ENCODE measurements around the gene CRYBB3.
"Not testable (repeated sequence)": the region's sequence is repeated elsewhere in the genome, so short reads cannot be mapped to it uniquely, and the experiment has no call there.

CRYBB3 gene

DNA sequence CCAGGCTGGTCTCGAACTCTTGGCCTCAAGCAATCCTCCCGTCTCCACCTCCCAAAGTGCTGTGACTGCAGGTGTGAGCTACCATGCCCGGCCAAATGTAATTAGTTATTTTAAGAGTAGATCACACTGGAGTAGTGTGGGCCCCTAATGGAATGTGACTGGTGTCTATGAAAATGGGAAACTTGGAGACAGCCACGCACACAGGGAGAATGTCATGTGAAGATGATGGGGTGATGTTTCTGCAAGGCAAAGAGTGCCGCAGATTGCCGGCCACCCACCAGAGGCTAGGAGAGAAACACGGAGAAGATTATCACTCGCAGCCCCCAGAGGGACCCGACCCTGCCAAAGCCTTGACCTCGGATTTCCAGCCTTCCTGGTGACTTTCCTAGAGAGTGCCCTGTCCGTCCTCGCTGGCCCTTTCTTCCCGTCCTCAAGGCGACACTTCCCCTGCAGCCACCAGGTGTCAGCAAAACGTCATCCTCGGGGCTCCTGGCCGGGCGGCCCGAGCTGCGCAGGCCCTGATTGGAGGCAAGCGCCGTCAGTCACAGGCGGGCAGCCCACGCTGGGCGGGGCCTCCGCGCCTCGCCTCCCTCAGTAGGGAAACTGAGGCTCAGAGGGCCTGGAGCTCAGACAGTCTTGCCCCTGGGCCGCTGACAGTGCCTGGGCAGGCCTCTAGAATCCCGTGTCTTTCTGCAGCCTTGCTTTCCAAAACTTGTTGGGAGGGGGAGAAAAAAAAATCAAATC is 36.1 kb downstream of the CRYBB3 start:
- no peaks in the 10 kb centered on the region for H3K4me1 ChIP-seq (ENCODE audit: control insufficient read depth in 1 of 2, insufficient read depth in 1 of 2, low read depth in 1 of 2, low read length in 1 of 2)
- no peaks in the 10 kb centered on the region for H3K36me3 ChIP-seq
- no peak overlapping the region for H3K27ac ChIP-seq
- peaks cover 38% of the 10 kb centered on the region for H3K27me3 ChIP-seq
- no peak overlapping the region for H3K4me3 ChIP-seq (ENCODE audit: low read depth in 1 of 2, low read length in 1 of 2)
- TF ChIP-seq, protein P1, sequence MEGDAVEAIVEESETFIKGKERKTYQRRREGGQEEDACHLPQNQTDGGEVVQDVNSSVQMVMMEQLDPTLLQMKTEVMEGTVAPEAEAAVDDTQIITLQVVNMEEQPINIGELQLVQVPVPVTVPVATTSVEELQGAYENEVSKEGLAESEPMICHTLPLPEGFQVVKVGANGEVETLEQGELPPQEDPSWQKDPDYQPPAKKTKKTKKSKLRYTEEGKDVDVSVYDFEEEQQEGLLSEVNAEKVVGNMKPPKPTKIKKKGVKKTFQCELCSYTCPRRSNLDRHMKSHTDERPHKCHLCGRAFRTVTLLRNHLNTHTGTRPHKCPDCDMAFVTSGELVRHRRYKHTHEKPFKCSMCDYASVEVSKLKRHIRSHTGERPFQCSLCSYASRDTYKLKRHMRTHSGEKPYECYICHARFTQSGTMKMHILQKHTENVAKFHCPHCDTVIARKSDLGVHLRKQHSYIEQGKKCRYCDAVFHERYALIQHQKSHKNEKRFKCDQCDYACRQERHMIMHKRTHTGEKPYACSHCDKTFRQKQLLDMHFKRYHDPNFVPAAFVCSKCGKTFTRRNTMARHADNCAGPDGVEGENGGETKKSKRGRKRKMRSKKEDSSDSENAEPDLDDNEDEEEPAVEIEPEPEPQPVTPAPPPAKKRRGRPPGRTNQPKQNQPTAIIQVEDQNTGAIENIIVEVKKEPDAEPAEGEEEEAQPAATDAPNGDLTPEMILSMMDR (IDR thresholded peaks at IDR 0.05): no peak
- H3K9me3 ChIP-seq: no peaks in the 10 kb centered on the region

DNA sequence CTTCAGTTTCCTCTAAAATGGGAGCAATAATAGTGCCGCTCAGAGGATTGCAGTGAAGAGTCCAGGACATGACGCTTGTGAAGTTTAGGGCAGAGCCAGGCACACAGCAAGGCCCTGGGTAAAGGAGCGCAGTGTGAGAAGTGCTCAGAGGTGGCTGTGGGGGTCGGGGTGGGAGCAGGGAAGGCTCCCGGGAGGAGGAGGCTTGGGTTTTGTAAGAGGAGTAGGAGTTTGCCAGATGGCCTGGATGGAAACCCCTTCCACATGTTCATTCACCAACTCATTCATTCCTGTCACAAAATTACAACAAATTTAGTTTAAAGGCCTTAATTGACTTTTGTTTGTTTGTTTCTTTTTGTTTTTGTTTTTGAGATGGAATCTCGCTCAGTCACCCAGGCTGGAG is 36.8 kb downstream of the CRYBB3 start:
- peaks cover 42% of the 10 kb centered on the region for H3K27me3 ChIP-seq
- H3K36me3 ChIP-seq: no peaks in the 10 kb centered on the region
- no peak overlapping the region for H3K27ac ChIP-seq
- TF ChIP-seq, protein P1 (IDR thresholded peaks at IDR 0.05): no peak
- no peak overlapping the region for H3K4me3 ChIP-seq (ENCODE audit: low read depth in 1 of 2, low read length in 1 of 2)
- no peaks in the 10 kb centered on the region for H3K9me3 ChIP-seq
- H3K4me1 ChIP-seq (ENCODE audit: control insufficient read depth in 1 of 2, insufficient read depth in 1 of 2, low read depth in 1 of 2, low read length in 1 of 2): no peaks in the 10 kb centered on the region

DNA sequence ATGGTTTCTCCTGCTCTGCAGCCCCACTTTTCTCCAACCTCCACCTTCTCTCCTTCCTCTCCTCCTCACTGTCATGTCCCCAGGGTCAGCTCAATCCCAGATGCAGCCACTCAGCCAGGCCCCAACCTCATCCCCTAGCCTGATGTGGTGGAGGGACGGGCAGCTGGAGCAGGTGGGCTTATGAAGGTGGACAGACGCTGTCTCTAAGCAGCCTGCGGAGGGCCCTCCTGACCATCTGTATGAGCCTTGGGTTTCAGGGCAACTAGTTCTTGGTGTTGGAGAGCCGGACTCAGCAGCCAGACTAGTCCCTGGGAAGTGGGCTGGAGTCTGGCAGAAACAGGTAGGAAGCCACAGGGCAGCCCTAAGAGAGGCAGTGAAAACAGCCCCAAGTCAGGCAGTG is 37.8 kb downstream of the CRYBB3 start:
- Histone ChIP-seq H3K36me3 (no peaks in the 10 kb centered on the region), H3K27ac (no peak overlapping the region), H3K4me1 (ENCODE audit: control insufficient read depth in 1 of 2, insufficient read depth in 1 of 2, low read depth in 1 of 2, low read length in 1 of 2) (no peaks in the 10 kb centered on the region), H3K27me3 (peaks cover 42% of the 10 kb centered on the region), H3K9me3 (no peaks in the 10 kb centered on the region), H3K4me3 (ENCODE audit: low read depth in 1 of 2, low read length in 1 of 2) (no peak overlapping the region)
- TF ChIP-seq, protein P1 (IDR thresholded peaks at IDR 0.05): no peak

DNA sequence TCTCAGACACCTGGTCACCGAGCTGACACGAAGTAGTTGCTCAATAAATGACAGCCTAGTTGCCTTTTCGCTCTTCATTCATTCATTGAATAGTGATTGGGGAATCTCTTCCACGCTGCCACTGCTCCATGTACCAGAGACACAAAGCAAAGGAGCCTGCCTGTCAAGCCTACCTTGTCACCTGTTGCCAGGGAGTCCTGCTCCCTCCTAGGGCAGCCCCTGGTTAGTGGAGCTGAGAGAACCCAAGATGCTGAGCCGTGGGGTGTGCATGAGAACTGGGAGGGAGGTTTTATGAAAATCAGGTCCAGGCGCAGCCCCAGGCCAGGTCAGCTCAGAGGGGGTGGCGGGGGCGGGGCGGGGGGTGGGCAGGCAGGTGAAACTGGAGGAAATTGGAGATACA is 38.4 kb downstream of the CRYBB3 start:
- not testable (repeated sequence) for H3K9me3 ChIP-seq; H3K27ac ChIP-seq; H3K4me3 ChIP-seq (ENCODE audit: low read depth in 1 of 2, low read length in 1 of 2); H3K4me1 ChIP-seq (ENCODE audit: control insufficient read depth in 1 of 2, insufficient read depth in 1 of 2, low read depth in 1 of 2, low read length in 1 of 2); H3K36me3 ChIP-seq
- peaks cover 42% of the 10 kb centered on the region for H3K27me3 ChIP-seq

DNA sequence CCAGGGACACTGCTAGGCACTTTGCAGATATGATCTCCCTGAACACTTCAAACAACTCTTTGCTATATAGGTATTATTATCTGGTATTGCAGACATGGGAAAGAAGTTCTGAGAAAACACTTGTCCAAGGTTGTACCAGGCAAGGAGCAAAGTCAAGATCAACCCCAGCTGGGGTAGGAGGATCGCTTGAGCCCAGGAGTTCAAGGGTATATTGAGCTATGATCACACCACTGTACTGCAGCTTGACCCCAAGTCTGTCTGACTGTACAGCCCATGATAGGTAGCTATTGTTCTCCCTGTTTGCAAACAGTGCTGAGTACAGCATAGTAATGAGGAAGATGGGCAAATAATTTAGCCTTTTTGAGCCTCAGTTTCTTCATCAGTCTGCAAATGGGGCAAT is 55.5 kb downstream of the CRYBB3 start:
- H3K4me1 ChIP-seq (ENCODE audit: control insufficient read depth in 1 of 2, insufficient read depth in 1 of 2, low read depth in 1 of 2, low read length in 1 of 2); H3K36me3 ChIP-seq; H3K27ac ChIP-seq; H3K27me3 ChIP-seq; H3K4me3 ChIP-seq (ENCODE audit: low read depth in 1 of 2, low read length in 1 of 2); H3K9me3 ChIP-seq: not testable (repeated sequence)

Data from neutrophil (primary cell).